Measurements from ENCODE around the gene BRSK2.
"Not testable (repeated sequence)": the region's sequence is repeated elsewhere in the genome, so short reads cannot be mapped to it uniquely, and the experiment has no call there.

BRSK2 gene

GRCh38 chr11:1389932-1390568, at the start of gene BRSK2:
Gene BRSK2 (plus strand): TSS chr11:1389934. CDS start chr11:1390285, 351 bp downstream.
- DNase-seq: no peak

GRCh38 chr11:1340111-1340510, 49.6 kb upstream of the BRSK2 start:
- no peak for DNase-seq

GRCh38 chr11:1341226-1341625, 48.5 kb upstream of the BRSK2 start:
- not testable (repeated sequence) for DNase-seq

- no peak for DNase-seq
Measured at GRCh38 chr11:1341928-1342524, 47.7 kb upstream of the BRSK2 start.

GRCh38 chr11:1342946-1343345, 46.8 kb upstream of the BRSK2 start:
- DNase-seq: no peak

- no peak for DNase-seq
Measured at GRCh38 chr11:1343391-1344055, 46.2 kb upstream of the BRSK2 start.

GRCh38 chr11:1344056-1344635, 45.6 kb upstream of the BRSK2 start:
- DNase-seq: no peak

- no peak for DNase-seq
Measured at GRCh38 chr11:1345737-1346513, 43.8 kb upstream of the BRSK2 start.

- no peak for DNase-seq
Measured at GRCh38 chr11:1346669-1347390, 42.9 kb upstream of the BRSK2 start.

- DNase-seq: not testable (repeated sequence)
Measured at GRCh38 chr11:1347411-1347999, 42.2 kb upstream of the BRSK2 start.

GRCh38 chr11:1348146-1348795, 41.5 kb upstream of the BRSK2 start:
- no peak for DNase-seq

- DNase-seq: no peak
Measured at GRCh38 chr11:1348796-1349326, 40.9 kb upstream of the BRSK2 start.

- DNase-seq: no peak
Measured at GRCh38 chr11:1349327-1350041, 40.2 kb upstream of the BRSK2 start.

GRCh38 chr11:1350086-1350725, 39.5 kb upstream of the BRSK2 start:
- no peak for DNase-seq

- DNase-seq: no peak
Measured at GRCh38 chr11:1351278-1351937, 38.3 kb upstream of the BRSK2 start.

- no peak for DNase-seq
Measured at GRCh38 chr11:1352696-1353382, 36.9 kb upstream of the BRSK2 start.

GRCh38 chr11:1353383-1354124, 36.2 kb upstream of the BRSK2 start:
- no peak for DNase-seq
